GM23338 (cell line): ENCODE measurements around the gene SELENOW. TPM values are rescaled to one million over a fixed set of nuclear protein-coding genes. Genes with fewer than 3 reads are reported as not detected.
"Not testable (repeated sequence)": the region's sequence is repeated elsewhere in the genome, so short reads cannot be mapped to it uniquely, and the experiment has no call there.

Source experiments
- ATAC-seq: fragments of 200-7000 bp; cut with Tn5 transposase; 3 replicates; pipeline ENCODE4 v1.9.1; 2020
- DNase-seq: peaks from one replicate; pipeline ENCODE4 v3.0.0-alpha.2; 2015; ENCODE audit warnings: low spot score
- H2AFZ ChIP-seq: fragments of 200-600 bp; sonication (generic); 2 replicates; pipeline ENCODE4 v1.8.0; 2016; ENCODE audit warnings: antibody characterized with exemption, mild to moderate bottlenecking, moderate library complexity
- H3F3A ChIP-seq: fragments of 200-600 bp; sonication (generic); replicated peaks from 2 replicates; pipeline ENCODE4 v1.8.0; 2017; ENCODE audit warnings: antibody characterized with exemption, mixed run types, low read depth
- H3K27ac ChIP-seq: fragments of 200-600 bp; sonication (generic); 2 replicates; pipeline ENCODE4 v1.6.1; 2016; ENCODE audit warnings: low read depth
- H3K27me3 ChIP-seq: fragments of 200-600 bp; sonication (generic); 2 replicates; pipeline ENCODE4 v1.8.0; 2016; ENCODE audit warnings: mild to moderate bottlenecking, mixed run types, moderate library complexity; ENCODE audit not compliant: insufficient read depth
- H3K36me3 ChIP-seq: fragments of 200-600 bp; sonication (generic); 2 replicates; pipeline ENCODE4 v1.8.0; 2016; ENCODE audit warnings: mild to moderate bottlenecking; ENCODE audit not compliant: insufficient read depth
- H3K4me1 ChIP-seq: fragments of 200-600 bp; sonication (generic); 2 replicates; pipeline ENCODE4 v1.8.0; 2016; ENCODE audit warnings: mild to moderate bottlenecking, moderate library complexity; ENCODE audit not compliant: insufficient read depth
- H3K4me2 ChIP-seq: fragments of 200-600 bp; sonication (generic); 2 replicates; pipeline ENCODE4 v1.7.1; 2017; ENCODE audit warnings: mixed run types
- H3K4me3 ChIP-seq: fragments of 200-600 bp; sonication (generic); 2 replicates; pipeline ENCODE4 v1.6.1; 2016; ENCODE audit warnings: mixed run types
- H3K79me2 ChIP-seq: fragments of 200-600 bp; sonication (generic); replicated peaks from 2 replicates; pipeline ENCODE4 v1.8.0; 2017; ENCODE audit warnings: mild to moderate bottlenecking; ENCODE audit not compliant: insufficient read depth
- H3K9me2 ChIP-seq: fragments of 200-600 bp; sonication (generic); 2 replicates; pipeline ENCODE4 v1.8.0; 2017; ENCODE audit not compliant: insufficient read depth
- H4K20me1 ChIP-seq: fragments of 200-600 bp; sonication (generic); replicated peaks from 2 replicates; pipeline ENCODE4 v1.8.0; 2017; ENCODE audit warnings: mild to moderate bottlenecking; ENCODE audit not compliant: insufficient read depth
- H3K27ac Mint-ChIP-seq: 2 replicates; pipeline ENCODE4 v1.8.0; 2020; ENCODE audit warnings: inconsistent platforms, mild to moderate bottlenecking, moderate library complexity, mixed read lengths
- H3K27me3 Mint-ChIP-seq: 3 replicates; pipeline ENCODE4 v1.8.0; 2022; ENCODE audit warnings: low read depth, mild to moderate bottlenecking, moderate library complexity, mixed read lengths, inconsistent platforms; ENCODE audit not compliant: insufficient read depth, poor library complexity
- H3K36me3 Mint-ChIP-seq: 3 replicates; pipeline ENCODE4 v1.8.0; 2021; ENCODE audit warnings: low read depth, mild to moderate bottlenecking, inconsistent platforms, moderate library complexity, mixed read lengths
- H3K4me1 Mint-ChIP-seq: 3 replicates; pipeline ENCODE4 v1.8.0; 2020; ENCODE audit warnings: mild to moderate bottlenecking, inconsistent platforms, mixed read lengths
- H3K4me3 Mint-ChIP-seq: 3 replicates; pipeline ENCODE4 v1.8.0; 2021; ENCODE audit warnings: moderate library complexity, mild to moderate bottlenecking, inconsistent platforms, mixed read lengths
- H3K9me3 Mint-ChIP-seq: 3 replicates; pipeline ENCODE4 v1.8.0; 2020; ENCODE audit warnings: moderate library complexity, mild to moderate bottlenecking, inconsistent platforms, mixed read lengths
- JUNB ChIP-seq: IDR thresholded peaks from one replicate; pipeline ENCODE4 v1.6.1; 2016; ENCODE audit warnings: antibody characterized with exemption; ENCODE audit not compliant: unreplicated experiment
- POLR2AphosphoS5 ChIP-seq: IDR thresholded peaks from 2 replicates; pipeline ENCODE4 v1.6.1; 2016; ENCODE audit warnings: antibody characterized with exemption, low read depth
- ZNF331 ChIP-seq: fragments of 250-450 bp; sonication (Bioruptor Pico); IDR thresholded peaks from 2 replicates; pipeline ENCODE4 v1.5.0; 2020; ENCODE audit warnings: low read depth, mild to moderate bottlenecking, moderate library complexity
- polyA plus RNA-seq: library from polyadenylated mRNA; unstranded; fragments of >200 nt; fragmentation: Nextera tagmentation; extraction: Ambion mirVana; gene quantifications from 2 replicates; pipeline ENCODE4 v1.2.1, GENCODE V29; 2016
- total RNA-seq: library from RNA; depleted of rRNA; stranded (reverse); fragments of >200 nt; shearing (Covaris generic); gene quantifications from 2 replicates; pipeline ENCODE4 v1.2.3, GENCODE V29; 2014
- TF ChIP-seq, protein P1 (sequence below): IDR thresholded peaks from 2 replicates; pipeline ENCODE4 v1.6.1; 2016; ENCODE audit warnings: antibody characterized with exemption
- TF ChIP-seq, protein P2 (sequence below), 2 experiments: fragments of 200-600 bp in 1 of 2; sonication (generic) in 1 of 2; conservative IDR thresholded peaks; 2 replicates each; pipeline versions ENCODE4 v1.5.1 to v1.6.1; 2016 to 2017; ENCODE audit warnings: antibody characterized with exemption in 2 of 2, low read depth in 2 of 2, mild to moderate bottlenecking in 2 of 2, moderate library complexity in 1 of 2
- TF ChIP-seq, protein P3 (sequence below): fragments of 250-450 bp; sonication (Bioruptor Pico); IDR thresholded peaks from 2 replicates; pipeline ENCODE4 v1.5.0; 2020; ENCODE audit warnings: mild to moderate bottlenecking, moderate library complexity

The SELENOW gene
- total and polyA plus RNA-seq, 2 experiments from 2014 or later = 558 to 811 TPM

DNA sequence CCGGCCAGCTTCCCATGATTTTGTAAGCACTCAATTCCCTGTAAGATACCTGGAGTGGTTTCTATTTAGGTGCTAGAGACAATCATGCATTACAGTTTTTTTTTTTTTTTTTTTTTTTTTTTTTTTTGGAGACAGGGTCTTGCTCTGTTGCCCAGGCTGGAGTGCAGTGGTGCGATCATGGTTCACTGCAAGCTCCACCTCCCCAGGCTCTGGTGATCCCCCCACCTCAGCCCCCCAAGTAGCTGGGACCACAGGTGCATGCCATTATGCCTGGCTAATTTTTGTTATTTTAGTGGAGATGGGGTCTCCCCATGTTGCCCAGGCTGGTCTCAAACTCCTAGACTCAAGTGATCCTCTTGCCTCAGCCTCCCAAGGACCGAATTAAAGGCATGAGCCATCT lies 13.8 kb upstream of the SELENOW start:
- not testable (repeated sequence) for H3K9me2 ChIP-seq, DNase-seq, H3K27me3 ChIP-seq, H3K4me1 ChIP-seq, H3K9me3 Mint-ChIP-seq, H3K36me3 Mint-ChIP-seq, ATAC-seq, H3K36me3 ChIP-seq, H3K79me2 ChIP-seq, H2AFZ ChIP-seq, H4K20me1 ChIP-seq, H3K27ac ChIP-seq, H3K4me2 ChIP-seq, H3K27ac Mint-ChIP-seq, H3K4me3 ChIP-seq, H3K4me3 Mint-ChIP-seq
- Mint-ChIP-seq H3K4me1 (peaks cover 11% of the 10 kb centered on the region), H3K27me3 (peaks cover 15% of the 10 kb centered on the region)
- H3F3A ChIP-seq = 0 out of 2 replicates have a peak, but pooled peaks cover 15% of the 10 kb centered on the region

DNA sequence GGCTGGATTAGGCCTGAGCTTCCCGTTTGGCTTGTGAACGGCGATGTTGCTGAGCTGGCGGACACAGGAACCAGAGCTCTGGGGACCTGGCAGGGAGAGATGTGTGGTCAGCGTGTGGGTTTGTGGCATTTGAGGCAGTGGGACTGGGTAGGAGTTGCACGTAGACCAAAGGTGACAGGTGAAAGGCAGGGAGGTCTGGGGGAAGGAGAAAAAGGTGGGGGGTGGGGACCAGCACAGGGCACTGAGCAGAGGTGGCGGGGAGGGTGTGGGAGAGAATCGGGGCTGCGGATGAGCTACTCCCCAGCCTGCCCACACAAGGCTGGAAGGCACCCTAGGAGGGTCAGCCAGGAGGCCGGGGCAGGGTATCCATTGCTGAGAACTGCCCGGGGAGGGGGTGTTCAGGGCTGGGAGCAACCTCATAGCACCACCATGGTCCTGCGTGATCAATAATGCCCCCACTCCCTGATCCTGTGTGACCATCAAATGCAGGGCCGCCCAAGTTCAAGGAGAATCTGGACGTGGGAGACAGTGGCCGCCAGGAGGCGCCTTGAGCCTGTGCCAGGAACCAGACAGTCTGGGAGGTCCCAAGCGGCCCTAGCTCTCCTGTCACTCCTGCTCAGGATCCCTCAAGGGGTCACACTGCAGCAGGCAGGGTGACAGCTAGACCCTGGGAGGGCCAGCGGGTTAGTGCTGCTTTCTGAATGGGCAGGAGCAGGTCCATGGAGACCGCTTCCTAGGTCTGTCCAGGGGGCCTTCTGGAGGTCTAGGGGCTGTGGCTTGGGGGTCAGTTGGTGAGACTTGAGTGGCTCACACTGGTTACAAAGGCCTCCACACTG lies 12.8 kb upstream of the SELENOW start:
- Histone ChIP-seq H3K36me3 (no peaks in the 10 kb centered on the region), H3K27me3 (no peaks in the 10 kb centered on the region), H3F3A (0 out of 2 replicates have a peak, but pooled peaks cover 9% of the 10 kb centered on the region), H3K27ac (no peak overlapping the region; the same call in 1 of the 2 replicates), H2AFZ (no peak overlapping the region), H3K4me2 (peak overlapping the region; percentile 70), H4K20me1 (no peaks in the 10 kb centered on the region), H3K79me2 (no peaks in the 10 kb centered on the region), H3K4me1 (no peaks in the 10 kb centered on the region; the same call in 1 of the 2 replicates), H3K9me2 (peaks cover 3% of the 10 kb centered on the region; the same call in 1 of the 2 replicates), H3K4me3 (peak overlapping the region; percentile 27; the same call in 1 of the 2 replicates)
- Mint-ChIP-seq H3K27me3 (peaks cover 11% of the 10 kb centered on the region), H3K27ac (no peak overlapping the region), H3K4me3 (peak overlapping the region; percentile 18; the same call in 1 of the 3 replicates), H3K4me1 (peaks cover 18% of the 10 kb centered on the region), H3K9me3 (peaks cover 3% of the 10 kb centered on the region; the same call in 1 of the 3 replicates), H3K36me3 (no peaks in the 10 kb centered on the region)
- TF ChIP-seq, protein P1, sequence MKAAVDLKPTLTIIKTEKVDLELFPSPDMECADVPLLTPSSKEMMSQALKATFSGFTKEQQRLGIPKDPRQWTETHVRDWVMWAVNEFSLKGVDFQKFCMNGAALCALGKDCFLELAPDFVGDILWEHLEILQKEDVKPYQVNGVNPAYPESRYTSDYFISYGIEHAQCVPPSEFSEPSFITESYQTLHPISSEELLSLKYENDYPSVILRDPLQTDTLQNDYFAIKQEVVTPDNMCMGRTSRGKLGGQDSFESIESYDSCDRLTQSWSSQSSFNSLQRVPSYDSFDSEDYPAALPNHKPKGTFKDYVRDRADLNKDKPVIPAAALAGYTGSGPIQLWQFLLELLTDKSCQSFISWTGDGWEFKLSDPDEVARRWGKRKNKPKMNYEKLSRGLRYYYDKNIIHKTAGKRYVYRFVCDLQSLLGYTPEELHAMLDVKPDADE = no peak
- TF ChIP-seq, protein P2, sequence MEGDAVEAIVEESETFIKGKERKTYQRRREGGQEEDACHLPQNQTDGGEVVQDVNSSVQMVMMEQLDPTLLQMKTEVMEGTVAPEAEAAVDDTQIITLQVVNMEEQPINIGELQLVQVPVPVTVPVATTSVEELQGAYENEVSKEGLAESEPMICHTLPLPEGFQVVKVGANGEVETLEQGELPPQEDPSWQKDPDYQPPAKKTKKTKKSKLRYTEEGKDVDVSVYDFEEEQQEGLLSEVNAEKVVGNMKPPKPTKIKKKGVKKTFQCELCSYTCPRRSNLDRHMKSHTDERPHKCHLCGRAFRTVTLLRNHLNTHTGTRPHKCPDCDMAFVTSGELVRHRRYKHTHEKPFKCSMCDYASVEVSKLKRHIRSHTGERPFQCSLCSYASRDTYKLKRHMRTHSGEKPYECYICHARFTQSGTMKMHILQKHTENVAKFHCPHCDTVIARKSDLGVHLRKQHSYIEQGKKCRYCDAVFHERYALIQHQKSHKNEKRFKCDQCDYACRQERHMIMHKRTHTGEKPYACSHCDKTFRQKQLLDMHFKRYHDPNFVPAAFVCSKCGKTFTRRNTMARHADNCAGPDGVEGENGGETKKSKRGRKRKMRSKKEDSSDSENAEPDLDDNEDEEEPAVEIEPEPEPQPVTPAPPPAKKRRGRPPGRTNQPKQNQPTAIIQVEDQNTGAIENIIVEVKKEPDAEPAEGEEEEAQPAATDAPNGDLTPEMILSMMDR (conservative IDR thresholded peaks at IDR 0.05; ENCODE audit: low read depth in 2 of 2) = peak; percentile 92 to 98
- no peak for TF ChIP-seq JUNB
- TF ChIP-seq ZNF331 (CRISPR knock-in tag) = no peak
- DNase-seq (peak; percentile 92), ATAC-seq (peak; percentile 87)

DNA sequence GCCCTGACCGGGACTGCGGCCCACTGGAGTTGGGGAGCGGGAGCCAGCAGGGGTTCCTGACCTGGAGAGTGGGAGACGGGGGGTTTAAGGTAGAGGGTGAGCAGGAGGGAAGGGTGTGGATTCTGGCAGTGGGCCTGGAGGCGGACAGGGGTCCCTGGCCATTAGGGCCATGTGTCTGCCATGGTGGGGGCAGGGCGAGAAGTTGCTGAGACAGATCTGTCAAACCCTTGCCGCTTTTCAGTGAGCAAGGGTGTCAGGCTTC lies 12.2 kb upstream of the SELENOW start:
- no peaks in the 10 kb centered on the region; the same call in 1 of the 2 replicates for H3K4me1 ChIP-seq
- H3K4me3 ChIP-seq = no peak overlapping the region
- H3K9me2 ChIP-seq = peaks cover 3% of the 10 kb centered on the region; the same call in 1 of the 2 replicates
- no peaks in the 10 kb centered on the region for H4K20me1 ChIP-seq
- DNase-seq (no peak), ATAC-seq (no peak)
- no peaks in the 10 kb centered on the region for H3K79me2 ChIP-seq
- Mint-ChIP-seq H3K4me1 (peaks cover 22% of the 10 kb centered on the region), H3K36me3 (no peaks in the 10 kb centered on the region), H3K4me3 (no peak overlapping the region), H3K27me3 (peaks cover 12% of the 10 kb centered on the region), H3K27ac (no peak overlapping the region), H3K9me3 (peaks cover 3% of the 10 kb centered on the region; the same call in 1 of the 3 replicates)
- no peak overlapping the region for H3K27ac ChIP-seq
- no peak overlapping the region for H3K4me2 ChIP-seq
- H3K27me3 ChIP-seq = no peaks in the 10 kb centered on the region
- no peak overlapping the region for H2AFZ ChIP-seq
- no peaks in the 10 kb centered on the region for H3K36me3 ChIP-seq
- 0 out of 2 replicates have a peak, but pooled peaks cover 5% of the 10 kb centered on the region for H3F3A ChIP-seq
- TF ChIP-seq POLR2AphosphoS5 = no peak
- TF ChIP-seq, protein P3, sequence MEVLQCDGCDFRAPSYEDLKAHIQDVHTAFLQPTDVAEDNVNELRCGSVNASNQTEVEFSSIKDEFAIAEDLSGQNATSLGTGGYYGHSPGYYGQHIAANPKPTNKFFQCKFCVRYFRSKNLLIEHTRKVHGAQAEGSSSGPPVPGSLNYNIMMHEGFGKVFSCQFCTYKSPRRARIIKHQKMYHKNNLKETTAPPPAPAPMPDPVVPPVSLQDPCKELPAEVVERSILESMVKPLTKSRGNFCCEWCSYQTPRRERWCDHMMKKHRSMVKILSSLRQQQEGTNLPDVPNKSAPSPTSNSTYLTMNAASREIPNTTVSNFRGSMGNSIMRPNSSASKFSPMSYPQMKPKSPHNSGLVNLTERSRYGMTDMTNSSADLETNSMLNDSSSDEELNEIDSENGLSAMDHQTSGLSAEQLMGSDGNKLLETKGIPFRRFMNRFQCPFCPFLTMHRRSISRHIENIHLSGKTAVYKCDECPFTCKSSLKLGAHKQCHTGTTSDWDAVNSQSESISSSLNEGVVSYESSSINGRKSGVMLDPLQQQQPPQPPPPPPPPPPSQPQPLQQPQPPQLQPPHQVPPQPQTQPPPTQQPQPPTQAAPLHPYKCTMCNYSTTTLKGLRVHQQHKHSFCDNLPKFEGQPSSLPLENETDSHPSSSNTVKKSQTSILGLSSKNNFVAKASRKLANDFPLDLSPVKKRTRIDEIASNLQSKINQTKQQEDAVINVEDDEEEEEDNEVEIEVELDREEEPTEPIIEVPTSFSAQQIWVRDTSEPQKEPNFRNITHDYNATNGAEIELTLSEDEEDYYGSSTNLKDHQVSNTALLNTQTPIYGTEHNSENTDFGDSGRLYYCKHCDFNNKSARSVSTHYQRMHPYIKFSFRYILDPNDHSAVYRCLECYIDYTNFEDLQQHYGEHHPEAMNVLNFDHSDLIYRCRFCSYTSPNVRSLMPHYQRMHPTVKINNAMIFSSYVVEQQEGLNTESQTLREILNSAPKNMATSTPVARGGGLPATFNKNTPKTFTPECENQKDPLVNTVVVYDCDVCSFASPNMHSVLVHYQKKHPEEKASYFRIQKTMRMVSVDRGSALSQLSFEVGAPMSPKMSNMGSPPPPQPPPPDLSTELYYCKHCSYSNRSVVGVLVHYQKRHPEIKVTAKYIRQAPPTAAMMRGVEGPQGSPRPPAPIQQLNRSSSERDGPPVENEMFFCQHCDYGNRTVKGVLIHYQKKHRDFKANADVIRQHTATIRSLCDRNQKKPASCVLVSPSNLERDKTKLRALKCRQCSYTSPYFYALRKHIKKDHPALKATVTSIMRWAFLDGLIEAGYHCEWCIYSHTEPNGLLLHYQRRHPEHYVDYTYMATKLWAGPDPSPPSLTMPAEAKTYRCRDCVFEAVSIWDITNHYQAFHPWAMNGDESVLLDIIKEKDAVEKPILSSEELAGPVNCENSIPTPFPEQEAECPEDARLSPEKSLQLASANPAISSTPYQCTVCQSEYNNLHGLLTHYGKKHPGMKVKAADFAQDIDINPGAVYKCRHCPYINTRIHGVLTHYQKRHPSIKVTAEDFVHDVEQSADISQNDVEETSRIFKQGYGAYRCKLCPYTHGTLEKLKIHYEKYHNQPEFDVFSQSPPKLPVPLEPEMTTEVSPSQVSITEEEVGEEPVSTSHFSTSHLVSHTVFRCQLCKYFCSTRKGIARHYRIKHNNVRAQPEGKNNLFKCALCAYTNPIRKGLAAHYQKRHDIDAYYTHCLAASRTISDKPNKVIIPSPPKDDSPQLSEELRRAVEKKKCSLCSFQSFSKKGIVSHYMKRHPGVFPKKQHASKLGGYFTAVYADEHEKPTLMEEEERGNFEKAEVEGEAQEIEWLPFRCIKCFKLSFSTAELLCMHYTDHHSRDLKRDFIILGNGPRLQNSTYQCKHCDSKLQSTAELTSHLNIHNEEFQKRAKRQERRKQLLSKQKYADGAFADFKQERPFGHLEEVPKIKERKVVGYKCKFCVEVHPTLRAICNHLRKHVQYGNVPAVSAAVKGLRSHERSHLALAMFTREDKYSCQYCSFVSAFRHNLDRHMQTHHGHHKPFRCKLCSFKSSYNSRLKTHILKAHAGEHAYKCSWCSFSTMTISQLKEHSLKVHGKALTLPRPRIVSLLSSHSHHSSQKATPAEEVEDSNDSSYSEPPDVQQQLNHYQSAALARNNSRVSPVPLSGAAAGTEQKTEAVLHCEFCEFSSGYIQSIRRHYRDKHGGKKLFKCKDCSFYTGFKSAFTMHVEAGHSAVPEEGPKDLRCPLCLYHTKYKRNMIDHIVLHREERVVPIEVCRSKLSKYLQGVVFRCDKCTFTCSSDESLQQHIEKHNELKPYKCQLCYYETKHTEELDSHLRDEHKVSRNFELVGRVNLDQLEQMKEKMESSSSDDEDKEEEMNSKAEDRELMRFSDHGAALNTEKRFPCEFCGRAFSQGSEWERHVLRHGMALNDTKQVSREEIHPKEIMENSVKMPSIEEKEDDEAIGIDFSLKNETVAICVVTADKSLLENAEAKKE (CRISPR knock-in tag) = no peak
